ENCODE results near the gene TNRC6A. TPM values are rescaled to one million over a fixed set of nuclear protein-coding genes. Genes with fewer than 3 reads are reported as not detected.

TNRC6A gene
- polyA plus RNA-seq, 3 donors = 49.0 to 87.3 (median 82.9) TPM

GRCh38 chr16:24753437-24753836 is 24.0 kb downstream of the TNRC6A start:
- no peak for DNase-seq

- no peak for DNase-seq
Measured at GRCh38 chr16:24754543-24754942, 25.1 kb downstream of the TNRC6A start.

- no peak for DNase-seq
Measured at GRCh38 chr16:24755201-24755874, 25.9 kb downstream of the TNRC6A start.

- DNase-seq = no peak
Measured at GRCh38 chr16:24758373-24758772, 28.9 kb downstream of the TNRC6A start.

- DNase-seq = no peak
Measured at GRCh38 chr16:24759006-24759405, 29.6 kb downstream of the TNRC6A start.

- no peak for DNase-seq
Measured at GRCh38 chr16:24761526-24761925, 32.1 kb downstream of the TNRC6A start.

- DNase-seq = no peak
Measured at GRCh38 chr16:24764916-24765315, 35.5 kb downstream of the TNRC6A start.

GRCh38 chr16:24766057-24766456 is 36.6 kb downstream of the TNRC6A start:
- DNase-seq = no peak

GRCh38 chr16:24769806-24770205 is 40.4 kb downstream of the TNRC6A start:
- no peak for DNase-seq

GRCh38 chr16:24771132-24771778 is 41.8 kb downstream of the TNRC6A start:
- DNase-seq = no peak

- no peak for DNase-seq
Measured at GRCh38 chr16:24771779-24772157, 42.3 kb downstream of the TNRC6A start.

GRCh38 chr16:24773771-24774427 is 44.4 kb downstream of the TNRC6A start:
- DNase-seq = no peak

- no peak for DNase-seq
Measured at GRCh38 chr16:24774510-24774909, 45.1 kb downstream of the TNRC6A start.

GRCh38 chr16:24775455-24775854 is 46.0 kb downstream of the TNRC6A start:
- DNase-seq = no peak

- no peak for DNase-seq
Measured at GRCh38 chr16:24776501-24777220, 47.2 kb downstream of the TNRC6A start.

- no peak for DNase-seq
Measured at GRCh38 chr16:24778671-24779070, 49.2 kb downstream of the TNRC6A start.

GRCh38 chr16:24781256-24781655 is 51.8 kb downstream of the TNRC6A start:
- DNase-seq = no peak

GRCh38 chr16:24784121-24784520 is 54.7 kb downstream of the TNRC6A start:
- DNase-seq = no peak

- DNase-seq = no peak
Measured at GRCh38 chr16:24789881-24790280, 60.4 kb downstream of the TNRC6A start.

- no peak for DNase-seq
Measured at GRCh38 chr16:24800586-24800985, 71.1 kb downstream of the TNRC6A start.

GRCh38 chr16:24801761-24802302 is 72.4 kb downstream of the TNRC6A start:
- DNase-seq = no peak

GRCh38 chr16:24805484-24805883 is 76.0 kb downstream of the TNRC6A start:
- no peak for DNase-seq
